GM23338 (cell line): ENCODE results near the gene HLA-DMA. TPM values are rescaled to one million over a fixed set of nuclear protein-coding genes. Genes with fewer than 3 reads are reported as not detected.

Experiments used
- ATAC-seq: fragments of 200-7000 bp; cut with Tn5 transposase; 3 replicates; pipeline ENCODE4 v1.9.1; 2020
- DNase-seq: peaks from one replicate; pipeline ENCODE4 v3.0.0-alpha.2; 2015; ENCODE audit warnings: low spot score
- H2AFZ ChIP-seq: fragments of 200-600 bp; sonication (generic); 2 replicates; pipeline ENCODE4 v1.8.0; 2016; ENCODE audit warnings: antibody characterized with exemption, mild to moderate bottlenecking, moderate library complexity
- H3F3A ChIP-seq: fragments of 200-600 bp; sonication (generic); replicated peaks from 2 replicates; pipeline ENCODE4 v1.8.0; 2017; ENCODE audit warnings: antibody characterized with exemption, mixed run types, low read depth
- H3K27ac ChIP-seq: fragments of 200-600 bp; sonication (generic); 2 replicates; pipeline ENCODE4 v1.6.1; 2016; ENCODE audit warnings: low read depth
- H3K27me3 ChIP-seq: fragments of 200-600 bp; sonication (generic); 2 replicates; pipeline ENCODE4 v1.8.0; 2016; ENCODE audit warnings: mild to moderate bottlenecking, mixed run types, moderate library complexity; ENCODE audit not compliant: insufficient read depth
- H3K36me3 ChIP-seq: fragments of 200-600 bp; sonication (generic); 2 replicates; pipeline ENCODE4 v1.8.0; 2016; ENCODE audit warnings: mild to moderate bottlenecking; ENCODE audit not compliant: insufficient read depth
- H3K4me1 ChIP-seq: fragments of 200-600 bp; sonication (generic); 2 replicates; pipeline ENCODE4 v1.8.0; 2016; ENCODE audit warnings: mild to moderate bottlenecking, moderate library complexity; ENCODE audit not compliant: insufficient read depth
- H3K4me2 ChIP-seq: fragments of 200-600 bp; sonication (generic); 2 replicates; pipeline ENCODE4 v1.7.1; 2017; ENCODE audit warnings: mixed run types
- H3K4me3 ChIP-seq: fragments of 200-600 bp; sonication (generic); 2 replicates; pipeline ENCODE4 v1.6.1; 2016; ENCODE audit warnings: mixed run types
- H3K79me2 ChIP-seq: fragments of 200-600 bp; sonication (generic); replicated peaks from 2 replicates; pipeline ENCODE4 v1.8.0; 2017; ENCODE audit warnings: mild to moderate bottlenecking; ENCODE audit not compliant: insufficient read depth
- H3K9me2 ChIP-seq: fragments of 200-600 bp; sonication (generic); 2 replicates; pipeline ENCODE4 v1.8.0; 2017; ENCODE audit not compliant: insufficient read depth
- H4K20me1 ChIP-seq: fragments of 200-600 bp; sonication (generic); replicated peaks from 2 replicates; pipeline ENCODE4 v1.8.0; 2017; ENCODE audit warnings: mild to moderate bottlenecking; ENCODE audit not compliant: insufficient read depth
- H3K27ac Mint-ChIP-seq: 2 replicates; pipeline ENCODE4 v1.8.0; 2020; ENCODE audit warnings: inconsistent platforms, mild to moderate bottlenecking, moderate library complexity, mixed read lengths
- H3K27me3 Mint-ChIP-seq: 3 replicates; pipeline ENCODE4 v1.8.0; 2022; ENCODE audit warnings: low read depth, mild to moderate bottlenecking, moderate library complexity, mixed read lengths, inconsistent platforms; ENCODE audit not compliant: insufficient read depth, poor library complexity
- H3K36me3 Mint-ChIP-seq: 3 replicates; pipeline ENCODE4 v1.8.0; 2021; ENCODE audit warnings: low read depth, mild to moderate bottlenecking, inconsistent platforms, moderate library complexity, mixed read lengths
- H3K4me1 Mint-ChIP-seq: 3 replicates; pipeline ENCODE4 v1.8.0; 2020; ENCODE audit warnings: mild to moderate bottlenecking, inconsistent platforms, mixed read lengths
- H3K4me3 Mint-ChIP-seq: 3 replicates; pipeline ENCODE4 v1.8.0; 2021; ENCODE audit warnings: moderate library complexity, mild to moderate bottlenecking, inconsistent platforms, mixed read lengths
- H3K9me3 Mint-ChIP-seq: 3 replicates; pipeline ENCODE4 v1.8.0; 2020; ENCODE audit warnings: moderate library complexity, mild to moderate bottlenecking, inconsistent platforms, mixed read lengths
- CREB1 ChIP-seq: fragments of 250-450 bp; sonication (Bioruptor Pico); IDR thresholded peaks from 2 replicates; pipeline ENCODE4 v1.5.0; 2020; ENCODE audit warnings: low read depth, mild to moderate bottlenecking, moderate library complexity
- CTCF ChIP-seq, 2 experiments: fragments of 200-600 bp in 1 of 2; sonication (generic) in 1 of 2; conservative IDR thresholded peaks; 2 replicates each; pipeline versions ENCODE4 v1.5.1 to v1.6.1; 2016 to 2017; ENCODE audit warnings: antibody characterized with exemption in 2 of 2, low read depth in 2 of 2, mild to moderate bottlenecking in 2 of 2, moderate library complexity in 1 of 2
- ETS1 ChIP-seq: IDR thresholded peaks from 2 replicates; pipeline ENCODE4 v1.6.1; 2016; ENCODE audit warnings: antibody characterized with exemption
- EZH2 ChIP-seq: fragments of 200-600 bp; sonication (generic); IDR thresholded peaks from one replicate; pipeline ENCODE4 v1.8.0; 2017; ENCODE audit warnings: antibody characterized with exemption, mild to moderate bottlenecking, low read depth; ENCODE audit not compliant: unreplicated experiment
- EZH2phosphoT487 ChIP-seq: fragments of 200-600 bp; sonication (generic); IDR thresholded peaks from one replicate; pipeline ENCODE4 v1.8.1; 2018; ENCODE audit warnings: antibody characterized with exemption; ENCODE audit not compliant: unreplicated experiment
- JUNB ChIP-seq: IDR thresholded peaks from one replicate; pipeline ENCODE4 v1.6.1; 2016; ENCODE audit warnings: antibody characterized with exemption; ENCODE audit not compliant: unreplicated experiment
- NANOG ChIP-seq: IDR thresholded peaks from 2 replicates; pipeline ENCODE4 v1.6.1; 2016; ENCODE audit warnings: antibody characterized with exemption, borderline replicate concordance
- POLR2AphosphoS5 ChIP-seq: IDR thresholded peaks from 2 replicates; pipeline ENCODE4 v1.6.1; 2016; ENCODE audit warnings: antibody characterized with exemption, low read depth
- REST ChIP-seq: IDR thresholded peaks from one replicate; pipeline ENCODE4 v1.6.1; 2018; ENCODE audit warnings: antibody characterized with exemption; ENCODE audit not compliant: unreplicated experiment
- STAT1 ChIP-seq: IDR thresholded peaks from one replicate; pipeline ENCODE4 v1.6.1; 2016; ENCODE audit warnings: antibody characterized with exemption; ENCODE audit not compliant: unreplicated experiment
- ZNF114 ChIP-seq: fragments of 250-450 bp; sonication (Bioruptor Pico); IDR thresholded peaks from 2 replicates; pipeline ENCODE4 v1.5.0; 2020; ENCODE audit warnings: mild to moderate bottlenecking, moderate library complexity
- ZNF331 ChIP-seq: fragments of 250-450 bp; sonication (Bioruptor Pico); IDR thresholded peaks from 2 replicates; pipeline ENCODE4 v1.5.0; 2020; ENCODE audit warnings: low read depth, mild to moderate bottlenecking, moderate library complexity
- polyA plus RNA-seq: library from polyadenylated mRNA; unstranded; fragments of >200 nt; fragmentation: Nextera tagmentation; extraction: Ambion mirVana; gene quantifications from 2 replicates; pipeline ENCODE4 v1.2.1, GENCODE V29; 2016
- total RNA-seq: library from RNA; depleted of rRNA; stranded (reverse); fragments of >200 nt; shearing (Covaris generic); gene quantifications from 2 replicates; pipeline ENCODE4 v1.2.3, GENCODE V29; 2014

HLA-DMA gene
- total and polyA plus RNA-seq, 2 experiments from 2014 or later, result 5.2 to 6.2 TPM

DNA sequence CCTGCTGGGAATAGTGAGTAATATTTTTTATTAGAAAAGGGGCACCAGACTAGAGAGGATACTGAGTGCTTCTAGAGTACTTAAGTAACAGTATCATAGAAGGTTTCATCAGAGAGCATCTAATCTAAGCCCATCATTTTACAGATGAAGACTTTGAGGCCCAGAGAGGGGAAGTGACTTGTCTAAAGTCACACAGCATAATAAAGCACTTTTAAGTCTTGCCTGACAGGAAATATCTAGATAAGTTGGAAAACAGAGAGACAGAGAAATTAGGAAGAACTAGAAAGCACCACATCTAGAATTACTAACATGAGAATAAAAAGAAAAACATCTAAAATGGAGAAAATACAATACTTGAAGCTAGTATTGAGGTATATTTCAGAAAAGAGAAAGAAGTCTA, 6.0 kb downstream of the HLA-DMA start (continued):
- TF ChIP-seq ETS1 (no peak), JUNB (no peak), POLR2AphosphoS5 (no peak), ZNF331 (no peak), CTCF (conservative IDR thresholded peaks at IDR 0.05; ENCODE audit: low read depth in 2 of 2) (no peak), CREB1 (no peak)

GRCh38 chr6:32945953-32946352, 6.9 kb downstream of the HLA-DMA start:
- no peaks in the 10 kb centered on the region for H4K20me1 ChIP-seq
- H3K27me3 Mint-ChIP-seq, result peaks cover 2% of the 10 kb centered on the region
- TF ChIP-seq POLR2AphosphoS5, result no peak
- TF ChIP-seq ZNF331, result no peak
- no peak for TF ChIP-seq REST
- TF ChIP-seq ETS1, result no peak
- TF ChIP-seq EZH2, result no peak
- TF ChIP-seq STAT1, result no peak
- TF ChIP-seq EZH2phosphoT487, result no peak
- TF ChIP-seq NANOG, result no peak
- TF ChIP-seq CTCF (conservative IDR thresholded peaks at IDR 0.05; ENCODE audit: low read depth in 2 of 2), result no peak
- no peak for TF ChIP-seq ZNF114 (CRISPR knock-in tag)

More at GRCh38 chr6:32945953-32946352, 6.9 kb downstream of the HLA-DMA start:
- H3K4me2 ChIP-seq, result no peak overlapping the region
- no peaks in the 10 kb centered on the region for H3F3A ChIP-seq
- H3K4me3 ChIP-seq, result no peak overlapping the region
- no peaks in the 10 kb centered on the region for H3K27me3 ChIP-seq
- ATAC-seq (no peak), DNase-seq (no peak)
- no peaks in the 10 kb centered on the region for H3K9me3 Mint-ChIP-seq
- H3K36me3 ChIP-seq, result no peaks in the 10 kb centered on the region
- no peak overlapping the region for H2AFZ ChIP-seq
- H3K4me1 ChIP-seq, result 0 out of 2 replicates have a peak, but pooled peaks cover 6% of the 10 kb centered on the region
- H3K36me3 Mint-ChIP-seq, result no peaks in the 10 kb centered on the region
- H3K9me2 ChIP-seq, result no peaks in the 10 kb centered on the region
- no peaks in the 10 kb centered on the region for H3K79me2 ChIP-seq
- H3K4me1 Mint-ChIP-seq, result peaks cover 11% of the 10 kb centered on the region; the same call in 2 of the 3 replicates
- no peak overlapping the region for H3K27ac ChIP-seq
- H3K27ac Mint-ChIP-seq, result no peak overlapping the region
- no peak overlapping the region for H3K4me3 Mint-ChIP-seq
